ENCODE measurements around the gene ATG7.

DNA sequence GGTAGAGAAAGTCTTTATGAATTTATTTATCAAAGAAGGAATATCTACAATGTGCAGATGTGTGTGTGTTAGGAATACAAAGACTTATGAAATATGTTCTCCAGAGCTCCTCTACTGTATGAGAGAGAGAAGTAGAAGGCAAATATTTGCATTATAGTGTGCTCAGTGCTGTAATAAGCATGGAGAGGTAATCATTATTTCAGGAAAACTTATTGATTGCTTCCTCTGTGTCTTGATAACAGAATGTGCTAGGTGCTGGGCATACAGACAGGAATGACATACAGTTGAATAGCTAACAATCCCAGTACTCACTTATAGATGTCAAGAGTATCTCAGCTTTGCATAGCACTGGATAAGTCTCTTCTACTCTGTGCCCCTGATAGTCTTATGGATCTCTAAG is 30.2 kb downstream of the ATG7 start:
- TF ChIP-seq, protein P1, sequence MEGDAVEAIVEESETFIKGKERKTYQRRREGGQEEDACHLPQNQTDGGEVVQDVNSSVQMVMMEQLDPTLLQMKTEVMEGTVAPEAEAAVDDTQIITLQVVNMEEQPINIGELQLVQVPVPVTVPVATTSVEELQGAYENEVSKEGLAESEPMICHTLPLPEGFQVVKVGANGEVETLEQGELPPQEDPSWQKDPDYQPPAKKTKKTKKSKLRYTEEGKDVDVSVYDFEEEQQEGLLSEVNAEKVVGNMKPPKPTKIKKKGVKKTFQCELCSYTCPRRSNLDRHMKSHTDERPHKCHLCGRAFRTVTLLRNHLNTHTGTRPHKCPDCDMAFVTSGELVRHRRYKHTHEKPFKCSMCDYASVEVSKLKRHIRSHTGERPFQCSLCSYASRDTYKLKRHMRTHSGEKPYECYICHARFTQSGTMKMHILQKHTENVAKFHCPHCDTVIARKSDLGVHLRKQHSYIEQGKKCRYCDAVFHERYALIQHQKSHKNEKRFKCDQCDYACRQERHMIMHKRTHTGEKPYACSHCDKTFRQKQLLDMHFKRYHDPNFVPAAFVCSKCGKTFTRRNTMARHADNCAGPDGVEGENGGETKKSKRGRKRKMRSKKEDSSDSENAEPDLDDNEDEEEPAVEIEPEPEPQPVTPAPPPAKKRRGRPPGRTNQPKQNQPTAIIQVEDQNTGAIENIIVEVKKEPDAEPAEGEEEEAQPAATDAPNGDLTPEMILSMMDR (optimal IDR thresholded peaks at IDR 0.05 in 1 of 3, IDR thresholded peaks at IDR 0.05 in 1 of 3, conservative IDR thresholded peaks at IDR 0.05 in 1 of 3; ENCODE audit: extremely low read depth in 1 of 3, insufficient read depth in 2 of 3, low read length in 3 of 3): no peak
- TF ChIP-seq EZH2 (IDR thresholded peaks at IDR 0.05; ENCODE audit: low read length): no peak

Measured in keratinocyte (primary cell).